ENCODE data around the gene LARGE2.
A peak's percentile ranks its signal among the peaks of the same experiment; 100 is the strongest.

The LARGE2 gene

GRCh38 chr11:45913942-45914635 is 8.4 kb upstream of the LARGE2 start:
- DNase-seq (ENCODE audit: low read depth, low spot score) = no peak

GRCh38 chr11:45915446-45915845 is 7.0 kb upstream of the LARGE2 start:
- no peak for DNase-seq (ENCODE audit: low read depth, low spot score)

GRCh38 chr11:45917286-45917622 is 5.2 kb upstream of the LARGE2 start:
- DNase-seq (ENCODE audit: low read depth, low spot score) = no peak

- DNase-seq (ENCODE audit: low read depth, low spot score) = peak; percentile 100
These were observed 4.7 kb upstream of the LARGE2 start, which contains the start of gene PEX16 for GRCh38 chr11:45917623-45918330. PEX16 (minus strand) TSS chr11:45917877; CDS start chr11:45917811, 66 bp downstream.

GRCh38 chr11:45918331-45918941 is 4.0 kb upstream of the LARGE2 start:
- peak; percentile 87 for DNase-seq (ENCODE audit: low read depth, low spot score)

- no peak for DNase-seq (ENCODE audit: low read depth, low spot score)
These were observed 3.3 kb upstream of the LARGE2 start for GRCh38 chr11:45918962-45919675.

GRCh38 chr11:45919806-45920530 is 2.5 kb upstream of the LARGE2 start:
- DNase-seq (ENCODE audit: low read depth, low spot score) = no peak

- no peak for DNase-seq (ENCODE audit: low read depth, low spot score)
These were observed 1.7 kb upstream of the LARGE2 start for GRCh38 chr11:45920531-45921477.

- no peak for DNase-seq (ENCODE audit: low read depth, low spot score)
These were observed 663 bp upstream of the LARGE2 start for GRCh38 chr11:45921561-45922424.

GRCh38 chr11:45924036-45924915 is 1.8 kb downstream of the LARGE2 start:
- DNase-seq (ENCODE audit: low read depth, low spot score) = no peak

- no peak for DNase-seq (ENCODE audit: low read depth, low spot score)
These were observed 2.5 kb downstream of the LARGE2 start for GRCh38 chr11:45924927-45925326.

GRCh38 chr11:45925550-45925949 is 3.1 kb downstream of the LARGE2 start:
- no peak for DNase-seq (ENCODE audit: low read depth, low spot score)

GRCh38 chr11:45926001-45926401 is 3.5 kb downstream of the LARGE2 start:
- DNase-seq (ENCODE audit: low read depth, low spot score) = no peak

GRCh38 chr11:45926536-45927331 is 4.3 kb downstream of the LARGE2 start:
- no peak for DNase-seq (ENCODE audit: low read depth, low spot score)

GRCh38 chr11:45927332-45927683 is 4.9 kb downstream of the LARGE2 start:
- no peak for DNase-seq (ENCODE audit: low read depth, low spot score)

GRCh38 chr11:45927684-45928413 is 5.4 kb downstream of the LARGE2 start:
- DNase-seq (ENCODE audit: low read depth, low spot score) = no peak
